ENCODE results near the gene UGGT1.

GRCh38 chr2:128166746-128167353 is 75.8 kb downstream of the UGGT1 start:
- no peak for TF ChIP-seq PATZ1 (CRISPR knock-in tag; IDR thresholded peaks at IDR 0.05; ENCODE audit: borderline replicate concordance)
- TF ChIP-seq ZMIZ1 (IDR thresholded peaks at IDR 0.05; ENCODE audit: low read depth in 2 of 2, low read length in 2 of 2): no peak
- no peak for TF ChIP-seq E2F1 (CRISPR knock-in tag; IDR thresholded peaks at IDR 0.05)
- no peak for TF ChIP-seq CBFB (CRISPR knock-in tag; IDR thresholded peaks at IDR 0.05)
- TF ChIP-seq EP300 (IDR thresholded peaks at IDR 0.05; ENCODE audit: low read length): no peak
- TF ChIP-seq ATF2 (CRISPR knock-in tag; IDR thresholded peaks at IDR 0.05): no peak
- no peak for TF ChIP-seq FOXK2 (conservative IDR thresholded peaks at IDR 0.05 in 1 of 2, IDR thresholded peaks at IDR 0.05 in 1 of 2; ENCODE audit: low read depth in 2 of 2)
- TF ChIP-seq SMAD1 (IDR thresholded peaks at IDR 0.05; ENCODE audit: low read depth, low read length, partially characterized antibody): no peak
- TF ChIP-seq FOXM1 (IDR thresholded peaks at IDR 0.05; ENCODE audit: low read depth): no peak
- no peak for TF ChIP-seq FOXM1 (CRISPR knock-in tag; IDR thresholded peaks at IDR 0.05; ENCODE audit: low read depth)
- no peak for TF ChIP-seq JUNB (CRISPR knock-in tag; conservative IDR thresholded peaks at IDR 0.05)
- no peak for TF ChIP-seq ZEB2 (IDR thresholded peaks at IDR 0.05)
